A549 (cell line): ENCODE results near the gene FAM107A. TPM values are rescaled to one million over a fixed set of nuclear protein-coding genes. Genes with fewer than 3 reads are reported as not detected.

ENCODE experiments used
- ATAC-seq, 2 experiments: fragments of 200-7000 bp in 1 of 2; fragments of >200 bp in 1 of 2; cut with Nextera tagmentation in 1 of 2; cut with Tn5 transposase in 1 of 2; 3 replicates each; pipeline versions ENCODE4 v1.8.0 to v1.9.1; 2018 to 2020; ENCODE audit warnings: mild to moderate bottlenecking in 1 of 2, moderate library complexity in 1 of 2
- CTCF ChIA-PET: fragments of 300-600 bp; sonication (Branson Sonifier 250); formaldehyde crosslinking; extraction: SDS; loops from one replicate; lab custom pipeline; 2021; ENCODE audit warnings: antibody characterized with exemption, inconsistent platforms; lab: Yijun Ruan, JAX
- POLR2A ChIA-PET: fragments of 350-600 bp; formaldehyde crosslinking; extraction: SDS; loops from one replicate; lab custom pipeline; 2021; ENCODE audit warnings: antibody characterized with exemption, inconsistent platforms; lab: Yijun Ruan, JAX
- DNase-seq, 2 experiments: peaks; one replicate each; pipeline versions ENCODE4 v3.0.0 to v3.0.0-alpha.2; 2011 to 2016; ENCODE audit warnings: low read depth in 1 of 2, low spot score in 1 of 2
- FAIRE-seq: peaks from 2 replicates; lab custom pipeline; 2011; peaks lifted over from hg19 to GRCh38; lab: Jason Lieb, UNC
- H3K27ac ChIP-seq, 2 experiments: fragments of >200 bp; sonication (Bioruptor Twin); formaldehyde crosslinking; 3 replicates each; pipeline ENCODE4 v1.5.1; 2016 to 2017
- H3K4me1 ChIP-seq: fragments of >200 bp; sonication (Bioruptor Twin); formaldehyde crosslinking; 3 replicates; pipeline ENCODE4 v1.6.1; 2016
- H3K4me2 ChIP-seq: fragments of >200 bp; sonication (Bioruptor Twin); formaldehyde crosslinking; 3 replicates; pipeline ENCODE4 v1.6.1; 2016
- H3K4me3 ChIP-seq: fragments of >200 bp; sonication (Bioruptor Twin); formaldehyde crosslinking; 3 replicates; pipeline ENCODE4 v1.5.1; 2016
- H3K9me3 ChIP-seq: fragments of >200 bp; sonication (Bioruptor Twin); formaldehyde crosslinking; 3 replicates; pipeline ENCODE4 v1.6.1; 2016
- BCL3 ChIP-seq: fragments of >200 bp; sonication (Bioruptor Twin); formaldehyde crosslinking; IDR thresholded peaks from 3 replicates; pipeline ENCODE4 v1.6.1; 2016
- CHD2 ChIP-seq: fragments of 150-350 bp; IDR thresholded peaks from 2 replicates; pipeline ENCODE4 v1.6.1; 2014; ENCODE audit warnings: low read length; ENCODE audit not compliant: partially characterized antibody
- CHD4 ChIP-seq: fragments of 200-600 bp; sonication (generic); IDR thresholded peaks from 2 replicates; pipeline ENCODE4 v1.6.1; 2016; ENCODE audit warnings: antibody characterized with exemption, mild to moderate bottlenecking, borderline replicate concordance
- E2F6 ChIP-seq: IDR thresholded peaks from 2 replicates; pipeline ENCODE4 v1.6.1; 2012; ENCODE audit warnings: low read depth, borderline replicate concordance
- ESRRA ChIP-seq: fragments of 150-350 bp; IDR thresholded peaks from 2 replicates; pipeline ENCODE4 v1.6.1; 2014; ENCODE audit warnings: mild to moderate bottlenecking, low read length, borderline replicate concordance
- FOSL2 ChIP-seq, 2 experiments: fragments of 450-650 bp in 1 of 2; fragments of >200 bp in 1 of 2; sonication (Bioruptor Twin) in 1 of 2; formaldehyde crosslinking; IDR thresholded peaks; 2 replicates each; pipeline versions ENCODE4 v1.5.0 to v1.6.1; 2016 to 2020; ENCODE audit warnings: mild to moderate bottlenecking in 1 of 2, moderate library complexity in 1 of 2
- FOXS1 ChIP-seq: fragments of 250-450 bp; sonication (Bioruptor Pico); IDR thresholded peaks from 2 replicates; pipeline ENCODE4 v1.5.0; 2020; ENCODE audit warnings: mild to moderate bottlenecking, moderate library complexity
- HOXB13 ChIP-seq: fragments of 250-450 bp; sonication (Bioruptor Pico); IDR thresholded peaks from 2 replicates; pipeline ENCODE4 v1.5.0; 2020; ENCODE audit warnings: low read depth, mild to moderate bottlenecking, moderate library complexity
- HOXB5 ChIP-seq: fragments of 250-450 bp; sonication (Bioruptor Pico); IDR thresholded peaks from 2 replicates; pipeline ENCODE4 v1.5.0; 2020; ENCODE audit warnings: mild to moderate bottlenecking, moderate library complexity
- JUN ChIP-seq, 2 experiments: fragments of >200 bp; sonication (Bioruptor Twin); formaldehyde crosslinking; IDR thresholded peaks; 2 replicates in 1 of 2; 3 replicates in 1 of 2; pipeline ENCODE4 v1.6.1; 2016 to 2017
- KDM1A ChIP-seq: fragments of 200-600 bp; sonication (generic); IDR thresholded peaks from 2 replicates; pipeline ENCODE4 v1.6.1; 2016; ENCODE audit warnings: low read depth, mild to moderate bottlenecking
- MAZ ChIP-seq: fragments of 150-350 bp; IDR thresholded peaks from 2 replicates; pipeline ENCODE4 v1.6.1; 2014; ENCODE audit warnings: antibody characterized with exemption, low read depth, low read length, borderline replicate concordance
- NFE2L2 ChIP-seq: fragments of 150-350 bp; conservative IDR thresholded peaks from 2 replicates; pipeline ENCODE4 v1.6.1; 2014; ENCODE audit warnings: low read length
- PHF8 ChIP-seq: fragments of 200-600 bp; sonication (generic); IDR thresholded peaks from 2 replicates; pipeline ENCODE4 v1.6.1; 2016; ENCODE audit warnings: low read depth, mild to moderate bottlenecking, antibody characterized with exemption, moderate library complexity, borderline replicate concordance
- REST ChIP-seq: fragments of 200-600 bp; sonication (generic); IDR thresholded peaks from 2 replicates; pipeline ENCODE4 v1.6.1; 2016; ENCODE audit warnings: antibody characterized with exemption, mild to moderate bottlenecking, moderate library complexity
- RFX5 ChIP-seq: fragments of 450-650 bp; IDR thresholded peaks from 2 replicates; pipeline ENCODE4 v1.7.1; 2014; ENCODE audit warnings: antibody characterized with exemption, mild to moderate bottlenecking, moderate library complexity
- RNF2 ChIP-seq: fragments of 200-600 bp; sonication (generic); IDR thresholded peaks from 2 replicates; pipeline ENCODE4 v1.6.1; 2016; ENCODE audit warnings: low read depth, mild to moderate bottlenecking, antibody characterized with exemption, moderate library complexity, borderline replicate concordance
- SMC3 ChIP-seq: fragments of >200 bp; sonication (Bioruptor Twin); formaldehyde crosslinking; IDR thresholded peaks from 3 replicates; pipeline ENCODE4 v1.6.1; 2018; ENCODE audit warnings: inconsistent platforms
- TFCP2L1 ChIP-seq: fragments of 250-450 bp; sonication (Bioruptor Pico); IDR thresholded peaks from 2 replicates; pipeline ENCODE4 v1.5.0; 2021; ENCODE audit warnings: mild to moderate bottlenecking
- USF2 ChIP-seq: fragments of 450-650 bp; IDR thresholded peaks from 2 replicates; pipeline ENCODE4 v1.6.1; 2014; ENCODE audit warnings: antibody characterized with exemption
- ZC3H11A ChIP-seq: fragments of 450-650 bp; IDR thresholded peaks from 2 replicates; pipeline ENCODE4 v1.6.1; 2014; ENCODE audit warnings: antibody characterized with exemption, mild to moderate bottlenecking
- ZSCAN20 ChIP-seq: fragments of 250-450 bp; sonication (Bioruptor Pico); IDR thresholded peaks from 2 replicates; pipeline ENCODE4 v1.8.0; 2022; ENCODE audit warnings: mild to moderate bottlenecking, moderate library complexity
- WGBS: methylation state at CpG from one replicate; pipeline ENCODE4 v1.1.6; 2017; ENCODE audit errors: missing lambda C conversion rate; 5-methylcytosine and 5-hydroxymethylcytosine counted together
- polyA plus RNA-seq, 4 experiments: library from polyadenylated mRNA; depleted of rRNA in 3 of 4; stranded (reverse); fragments of >200 nt; fragmentation: RNase III in 1 of 4; extraction: RNeasy Plus Mini Kit Qiagen cat#74134 plus additional on column Dnase treatment in 1 of 4; gene quantifications; 2 replicates in 3 of 4; 3 replicates in 1 of 4; pipeline ENCODE4 v1.2.3, GENCODE V29; 2011 to 2017

The FAM107A gene
- polyA plus RNA-seq, 2 of the 4 experiments (the other 2 are of a cell fraction), result 0.04 TPM; not detected in 1

- H3K4me2 ChIP-seq, result no peak overlapping the region
- CTCF ChIA-PET, result interaction anchor here (1.0 to 1.6 kb wide), 2 partner anchors 10 to 15 kb away, joined by 4 read pairs; no protein-coding TSS in a partner anchor
- 32% methylated on average over 1 of the region's 1 CpG for WGBS
- no peak overlapping the region for H3K4me3 ChIP-seq
- no peaks in the 10 kb centered on the region for H3K4me1 ChIP-seq
- POLR2A ChIA-PET, result no interaction called here
- ATAC-seq, result no peak
- H3K27ac ChIP-seq, result no peak overlapping the region
- no peak for TF ChIP-seq NFE2L2
- no peak for TF ChIP-seq ZSCAN20
- no peak for TF ChIP-seq RFX5
- no peak for TF ChIP-seq E2F6
- no peak for TF ChIP-seq FOSL2 (IDR thresholded peaks at IDR 0.05)
- no peak for TF ChIP-seq FOSL2 (CRISPR knock-in tag; IDR thresholded peaks at IDR 0.05)
- TF ChIP-seq JUN (IDR thresholded peaks at IDR 0.05), result no peak
- no peak for TF ChIP-seq PHF8
- TF ChIP-seq HOXB13 (CRISPR knock-in tag), result no peak
- no peak for TF ChIP-seq BCL3
- FAIRE-seq, result no peak
- no peak for DNase-seq
- 0 out of 3 replicates have a peak, but pooled peaks cover 5% of the 10 kb centered on the region for H3K9me3 ChIP-seq
Observed at GRCh38 chr3:58553003-58553402, 24.2 kb downstream of the FAM107A start.

- CTCF ChIA-PET, result interaction anchor here (1.0 to 1.6 kb wide), 3 partner anchors 9 to 16 kb away, joined by 3 to 4 read pairs (median 4); no protein-coding TSS in a partner anchor
Observed at GRCh38 chr3:58551636-58552180, 25.5 kb downstream of the FAM107A start.

GRCh38 chr3:58544541-58544940 is 32.6 kb downstream of the FAM107A start:
- 66% methylated on average over 3 of the region's 3 CpGs for WGBS
- CTCF ChIA-PET, result no interaction called here
- TF ChIP-seq TFCP2L1 (CRISPR knock-in tag), result no peak
- no peak for TF ChIP-seq KDM1A
- TF ChIP-seq USF2, result no peak
- TF ChIP-seq RNF2, result no peak
- no peak for TF ChIP-seq PHF8
- TF ChIP-seq CHD2, result no peak
- TF ChIP-seq FOXS1 (CRISPR knock-in tag), result no peak
- no peak for TF ChIP-seq MAZ
- TF ChIP-seq JUN (IDR thresholded peaks at IDR 0.05), result no peak
- TF ChIP-seq ZC3H11A, result no peak
- TF ChIP-seq ESRRA, result no peak
- TF ChIP-seq REST, result no peak
- no peak for TF ChIP-seq CHD4

More at GRCh38 chr3:58551636-58552180, 25.5 kb downstream of the FAM107A start:
- DNase-seq (no peak), ATAC-seq (no peak), FAIRE-seq (no peak)
- WGBS, result 28% methylated on average over 4 of the region's 4 CpGs
- POLR2A ChIA-PET, result no interaction called here
- 0 out of 3 replicates have a peak, but pooled peaks cover 5% of the 10 kb centered on the region for H3K9me3 ChIP-seq
- no peaks in the 10 kb centered on the region for H3K4me1 ChIP-seq
- H3K4me2 ChIP-seq, result no peak overlapping the region
- H3K4me3 ChIP-seq, result no peak overlapping the region
- TF ChIP-seq ESRRA, result no peak
- no peak for TF ChIP-seq HOXB5 (CRISPR knock-in tag)
- TF ChIP-seq SMC3, result no peak
- no peak overlapping the region for H3K27ac ChIP-seq

More at GRCh38 chr3:58544541-58544940, 32.6 kb downstream of the FAM107A start:
- no peaks in the 10 kb centered on the region for H3K4me1 ChIP-seq
- H3K4me2 ChIP-seq, result no peak overlapping the region
- FAIRE-seq, result no peak
- H3K27ac ChIP-seq, result no peak overlapping the region
- H3K4me3 ChIP-seq, result no peak overlapping the region
- no peak for DNase-seq
- POLR2A ChIA-PET, result no interaction called here
- no peaks in the 10 kb centered on the region for H3K9me3 ChIP-seq
- ATAC-seq, result no peak
